ENCODE data around the gene FRMD4A.

- TF ChIP-seq POLR2A (IDR thresholded peaks at IDR 0.05) (no peak), CTCF (IDR thresholded peaks at IDR 0.05) (no peak)
Measured at GRCh38 chr10:14304046-14304445, 26.7 kb downstream of the FRMD4A start.

Data from heart left ventricle (tissue), 13 donors.